Endothelial cell of umbilical vein (primary cell): ENCODE data around the gene CCAR1. TPM values are rescaled to one million over a fixed set of nuclear protein-coding genes. Genes with fewer than 3 reads are reported as not detected.

Source experiments
- BruUV-seq: library from RNA; stranded (reverse); fragments of 400-500 nt; replicated peaks from 2 replicates; lab custom pipeline; 2021; lab: Mats Ljungman, UMichigan
- CTCF ChIA-PET: fragments of 300-600, 350-600 bp; sonication (Branson Sonifier 250); formaldehyde crosslinking; loops from one replicate; lab custom pipeline; 2021; ENCODE audit warnings: antibody characterized with exemption, inconsistent platforms; lab: Charles Lee
- POLR2A ChIA-PET: fragments of 300-600, 350-600 bp; sonication (Branson Sonifier 250); formaldehyde crosslinking; loops from one replicate; lab custom pipeline; 2021; ENCODE audit warnings: antibody characterized with exemption, inconsistent platforms; lab: Charles Lee
- DNase-seq: peaks from one replicate; pipeline ENCODE4 v3.0.0-alpha.2; 2011; ENCODE audit warnings: low read depth, low spot score
- FAIRE-seq: peaks from 2 replicates; lab custom pipeline; 2011; peaks lifted over from hg19 to GRCh38; lab: Jason Lieb, UNC
- H2AFZ ChIP-seq: 2 replicates; pipeline ENCODE4 v1.6.0; 2012; ENCODE audit warnings: low read depth, low read length, control low read depth, inconsistent platforms
- H3K27ac ChIP-seq: 2 replicates; pipeline ENCODE4 v1.5.1; 2011; ENCODE audit warnings: low read depth, mild to moderate bottlenecking, control low read depth, low read length, moderate library complexity; ENCODE audit not compliant: insufficient read depth
- H3K27me3 ChIP-seq, 2 experiments: 2 replicates each; pipeline versions ENCODE4 v1.6.0 to v1.6.1; 2011; ENCODE audit warnings: low read length in 2 of 2, mixed read lengths in 1 of 2; ENCODE audit not compliant: control insufficient read depth in 2 of 2, insufficient read depth in 2 of 2
- H3K36me3 ChIP-seq, 2 experiments: 2 replicates in 1 of 2; 3 replicates in 1 of 2; pipeline ENCODE4 v1.5.1; 2011; ENCODE audit warnings: low read length in 2 of 2, mild to moderate bottlenecking in 1 of 2, moderate library complexity in 1 of 2; ENCODE audit not compliant: control insufficient read depth in 2 of 2, insufficient read depth in 2 of 2; ENCODE audit errors: extremely low read depth in 1 of 2
- H3K4me1 ChIP-seq: 3 replicates; pipeline ENCODE4 v1.5.1; 2011; ENCODE audit warnings: mild to moderate bottlenecking, low read length; ENCODE audit not compliant: control insufficient read depth, insufficient read depth; ENCODE audit errors: extremely low read depth
- H3K4me2 ChIP-seq: 2 replicates; pipeline ENCODE4 v1.6.1; 2011; ENCODE audit warnings: low read length, control low read depth, mixed read lengths; ENCODE audit not compliant: insufficient read depth
- H3K4me3 ChIP-seq, 3 experiments: fragments of 200-600 bp in 1 of 3; sonication (generic), shearing (Covaris generic) in 1 of 3; replicated peaks in 1 of 3; 2 replicates each; pipeline ENCODE4 v1.5.1; 2011 to 2016; ENCODE audit warnings: control low read depth in 3 of 3, low read length in 3 of 3, mild to moderate bottlenecking in 2 of 3, inconsistent platforms in 1 of 3, low read depth in 1 of 3, moderate library complexity in 1 of 3; ENCODE audit not compliant: insufficient read depth in 1 of 3
- H3K79me2 ChIP-seq: 2 replicates; pipeline ENCODE4 v1.6.0; 2012; ENCODE audit warnings: low read length, inconsistent platforms; ENCODE audit not compliant: control insufficient read depth, insufficient read depth
- H3K9ac ChIP-seq: replicated peaks from 2 replicates; pipeline ENCODE3; 2011; ENCODE audit warnings: low read length, control low read depth; ENCODE audit not compliant: insufficient read depth; ENCODE audit errors: extremely low read depth
- H3K9me1 ChIP-seq: replicated peaks from 3 replicates; pipeline ENCODE4 v1.6.0; 2011; ENCODE audit warnings: mild to moderate bottlenecking, low read length; ENCODE audit not compliant: control insufficient read depth, insufficient read depth; ENCODE audit errors: extremely low read depth
- H3K9me3 ChIP-seq: replicated peaks from 2 replicates; pipeline ENCODE4 v1.5.1; 2012; ENCODE audit warnings: low read length, inconsistent platforms; ENCODE audit not compliant: control insufficient read depth, insufficient read depth
- H4K20me1 ChIP-seq: replicated peaks from 2 replicates; pipeline ENCODE3; 2011; ENCODE audit warnings: mild to moderate bottlenecking, low read length; ENCODE audit not compliant: control insufficient read depth, insufficient read depth; ENCODE audit errors: extremely low read depth
- EZH2 ChIP-seq: IDR thresholded peaks from 2 replicates; pipeline ENCODE4 v1.6.1; 2012; ENCODE audit warnings: borderline replicate concordance, low read depth, mild to moderate bottlenecking, moderate library complexity, low read length, inconsistent platforms; ENCODE audit not compliant: severe bottlenecking
- FOS ChIP-seq: IDR thresholded peaks from 2 replicates; pipeline ENCODE4 v1.6.1; 2011; ENCODE audit warnings: mild to moderate bottlenecking, low read length, moderate library complexity, borderline replicate concordance; ENCODE audit not compliant: insufficient read depth
- GATA2 ChIP-seq: IDR thresholded peaks from 2 replicates; pipeline ENCODE4 v1.7.0; 2011; ENCODE audit warnings: low read depth, mild to moderate bottlenecking, moderate library complexity, mixed read lengths, low read length; ENCODE audit not compliant: insufficient read length, insufficient read depth
- JUN ChIP-seq: IDR thresholded peaks from 2 replicates; pipeline ENCODE4 v1.6.1; 2011; ENCODE audit warnings: borderline replicate concordance, low read depth; ENCODE audit not compliant: insufficient read length, insufficient read depth
- MYC ChIP-seq: IDR thresholded peaks from one replicate; pipeline ENCODE4 v1.6.1; 2011; ENCODE audit warnings: mild to moderate bottlenecking, low read depth, low read length
- POLR2A ChIP-seq: IDR thresholded peaks from 2 replicates; pipeline ENCODE4 v1.6.1; 2012; ENCODE audit warnings: low read depth, mild to moderate bottlenecking, control low read depth, low read length
- POLR2AphosphoS5 ChIP-seq: IDR thresholded peaks from 2 replicates; pipeline ENCODE4 v1.6.1; 2012; ENCODE audit warnings: low read depth, mild to moderate bottlenecking, control low read depth, low read length, moderate library complexity; ENCODE audit not compliant: insufficient read depth
- dilution Hi-C: fragments of 300-500 bp; cut with MboI; formaldehyde crosslinking; loops from one replicate; pipeline ENCODE4 v1.15.0; 2019; ENCODE audit warnings: low sequenced_read_pairs; ENCODE audit not compliant: extremely low pct_ligation_motif_present
- intact Hi-C: fragments of 100-400 bp; cut with micrococcal nuclease; formaldehyde crosslinking; loops from one replicate; pipeline ENCODE4 v1.10.0; 2022
- polyA plus RNA-seq, 4 experiments: library from polyadenylated mRNA; depleted of rRNA in 3 of 4; stranded (reverse) in 3 of 4; unstranded in 1 of 4; fragments of >200 nt; gene quantifications; 2 replicates each; pipeline versions ENCODE4 v1.2.1 to v1.2.3, GENCODE V29; 2011 to 2012; ENCODE audit warnings: missing spikeins in 1 of 4
- total RNA-seq: library from RNA; stranded (reverse); gene quantifications from 2 replicates; pipeline ENCODE4 v1.2.3, GENCODE V29; 2021
- TF ChIP-seq, protein P1 (sequence below), 2 donors: IDR thresholded peaks; 1 replicate in 1 of 2; 2 replicates in 1 of 2; pipeline ENCODE4 v1.5.1; 2011; ENCODE audit warnings: low read length in 2 of 2, mild to moderate bottlenecking in 2 of 2, moderate library complexity in 2 of 2, control low read depth in 1 of 2, inconsistent platforms in 1 of 2, low read depth in 1 of 2; ENCODE audit not compliant: insufficient read depth in 1 of 2; ENCODE audit errors: extremely low read depth in 1 of 2
- TF ChIP-seq, protein P2 (sequence below): IDR thresholded peaks from 2 replicates; pipeline ENCODE4 v1.6.1; 2011; ENCODE audit not compliant: insufficient read depth, insufficient read length

Gene CCAR1
- total and polyA plus RNA-seq, 2 donors (not counting 3 experiments of a cell fraction or from before 2014, with no cell fraction given): 59.8 to 92.9 TPM

DNA sequence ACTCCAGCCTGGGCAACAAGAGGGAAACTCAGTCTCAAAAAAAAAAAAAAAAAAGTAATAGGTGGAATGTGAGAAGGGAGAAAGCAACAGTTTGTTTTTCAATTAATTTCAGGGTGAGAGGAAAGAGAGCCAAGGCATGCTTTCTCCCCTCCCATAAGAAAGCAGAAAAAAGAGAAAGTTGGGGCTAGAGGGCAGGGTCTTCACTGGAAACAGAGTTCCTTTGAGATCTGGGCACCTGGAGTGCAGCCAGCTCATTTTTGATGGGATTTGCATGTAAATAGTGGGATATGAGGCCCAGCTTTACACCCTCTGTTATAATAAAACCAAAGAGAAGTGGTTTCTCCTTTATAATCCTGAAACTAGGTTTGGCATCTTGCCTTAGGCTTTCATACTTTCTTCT lies 92.5 kb downstream of the CCAR1 start:
- H2AFZ ChIP-seq: no peak overlapping the region
- no peaks in the 10 kb centered on the region for H3K79me2 ChIP-seq
- no peak for FAIRE-seq
- no peak for DNase-seq
- TF ChIP-seq JUN: no peak
- no peak for TF ChIP-seq MYC
- TF ChIP-seq FOS: no peak
- no peak for TF ChIP-seq GATA2
- TF ChIP-seq, protein P1, sequence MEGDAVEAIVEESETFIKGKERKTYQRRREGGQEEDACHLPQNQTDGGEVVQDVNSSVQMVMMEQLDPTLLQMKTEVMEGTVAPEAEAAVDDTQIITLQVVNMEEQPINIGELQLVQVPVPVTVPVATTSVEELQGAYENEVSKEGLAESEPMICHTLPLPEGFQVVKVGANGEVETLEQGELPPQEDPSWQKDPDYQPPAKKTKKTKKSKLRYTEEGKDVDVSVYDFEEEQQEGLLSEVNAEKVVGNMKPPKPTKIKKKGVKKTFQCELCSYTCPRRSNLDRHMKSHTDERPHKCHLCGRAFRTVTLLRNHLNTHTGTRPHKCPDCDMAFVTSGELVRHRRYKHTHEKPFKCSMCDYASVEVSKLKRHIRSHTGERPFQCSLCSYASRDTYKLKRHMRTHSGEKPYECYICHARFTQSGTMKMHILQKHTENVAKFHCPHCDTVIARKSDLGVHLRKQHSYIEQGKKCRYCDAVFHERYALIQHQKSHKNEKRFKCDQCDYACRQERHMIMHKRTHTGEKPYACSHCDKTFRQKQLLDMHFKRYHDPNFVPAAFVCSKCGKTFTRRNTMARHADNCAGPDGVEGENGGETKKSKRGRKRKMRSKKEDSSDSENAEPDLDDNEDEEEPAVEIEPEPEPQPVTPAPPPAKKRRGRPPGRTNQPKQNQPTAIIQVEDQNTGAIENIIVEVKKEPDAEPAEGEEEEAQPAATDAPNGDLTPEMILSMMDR (IDR thresholded peaks at IDR 0.05; ENCODE audit: extremely low read depth in 1 of 2, insufficient read depth in 1 of 2, low read depth in 1 of 2, low read length in 2 of 2): no peak
- no peak for TF ChIP-seq POLR2A
- TF ChIP-seq, protein P2, sequence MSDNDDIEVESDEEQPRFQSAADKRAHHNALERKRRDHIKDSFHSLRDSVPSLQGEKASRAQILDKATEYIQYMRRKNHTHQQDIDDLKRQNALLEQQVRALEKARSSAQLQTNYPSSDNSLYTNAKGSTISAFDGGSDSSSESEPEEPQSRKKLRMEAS: no peak
- no peak for TF ChIP-seq POLR2AphosphoS5
- TF ChIP-seq EZH2: no peak
- no peaks in the 10 kb centered on the region for H3K9me1 ChIP-seq
- dilution Hi-C loops: no loop called here
- no peaks in the 10 kb centered on the region for H3K9me3 ChIP-seq
- H3K27me3 ChIP-seq: no peaks in the 10 kb centered on the region
- POLR2A ChIA-PET: no interaction called here
- no peaks in the 10 kb centered on the region for H3K4me1 ChIP-seq
- no peaks in the 10 kb centered on the region for H3K36me3 ChIP-seq
- intact Hi-C loops: no loop called here
- CTCF ChIA-PET: interaction anchor here (0.8 kb wide), 1 partner anchor 17 kb away, joined by 3 read pairs; no protein-coding TSS in a partner anchor
- no peak overlapping the region for H3K9ac ChIP-seq
- no peak overlapping the region for H3K27ac ChIP-seq
- no peak overlapping the region for H3K4me2 ChIP-seq
- H4K20me1 ChIP-seq: no peaks in the 10 kb centered on the region
- no TSS peak for BruUV-seq
- no peak overlapping the region for H3K4me3 ChIP-seq
